Effector memory CD4-positive, alpha-beta T cell (primary cell): ENCODE data around the gene ABCB6.

Experiments
- DNase-seq, 3 donors: peaks; one replicate each; pipeline ENCODE4 v3.0.0-alpha.2; 2020
- H3K27ac ChIP-seq: 2 replicates; pipeline ENCODE4 v1.7.0; 2013; ENCODE audit warnings: mild to moderate bottlenecking, low read length, moderate library complexity; ENCODE audit not compliant: insufficient read depth, poor library complexity, severe bottlenecking
- H3K27me3 ChIP-seq: replicated peaks from 2 replicates; pipeline ENCODE4 v1.7.0; 2013; ENCODE audit warnings: mild to moderate bottlenecking, low read length; ENCODE audit not compliant: insufficient read depth, control insufficient read depth, poor library complexity, severe bottlenecking
- H3K36me3 ChIP-seq: 2 replicates; pipeline ENCODE4 v1.7.0; 2013; ENCODE audit warnings: mild to moderate bottlenecking, low read length, moderate library complexity; ENCODE audit not compliant: control insufficient read depth, insufficient read depth
- H3K4me1 ChIP-seq: 2 replicates; pipeline ENCODE4 v1.7.0; 2013; ENCODE audit warnings: low read length, mild to moderate bottlenecking; ENCODE audit not compliant: control insufficient read depth, insufficient read depth, poor library complexity, severe bottlenecking
- H3K4me3 ChIP-seq: 2 replicates; pipeline ENCODE4 v1.7.0; 2013; ENCODE audit warnings: low read length, low read depth, mild to moderate bottlenecking; ENCODE audit not compliant: insufficient read depth, poor library complexity, severe bottlenecking
- H3K9me3 ChIP-seq: 2 replicates; pipeline ENCODE4 v1.7.0; 2013; ENCODE audit warnings: mild to moderate bottlenecking, low read length, moderate library complexity; ENCODE audit not compliant: control insufficient read depth

ABCB6 gene

GRCh38 chr2:219225350-219225749 is 6.6 kb upstream of the ABCB6 start:
- Histone ChIP-seq H3K9me3 (no peaks in the 10 kb centered on the region), H3K27ac (no peak overlapping the region), H3K36me3 (peaks cover 58% of the 10 kb centered on the region), H3K27me3 (no peaks in the 10 kb centered on the region), H3K4me1 (peaks cover 13% of the 10 kb centered on the region), H3K4me3 (no peak overlapping the region)
- no peak for DNase-seq

- H3K9me3 ChIP-seq = no peaks in the 10 kb centered on the region
- peaks cover 18% of the 10 kb centered on the region for H3K4me1 ChIP-seq
- H3K4me3 ChIP-seq = no peak overlapping the region
- H3K27ac ChIP-seq = no peak overlapping the region
- H3K36me3 ChIP-seq = peaks cover 58% of the 10 kb centered on the region
- no peak for DNase-seq
- no peaks in the 10 kb centered on the region for H3K27me3 ChIP-seq
Observed at GRCh38 chr2:219223831-219224610, 5.3 kb upstream of the ABCB6 start.

GRCh38 chr2:219221957-219222518 is 3.3 kb upstream of the ABCB6 start:
- H3K27me3 ChIP-seq = no peaks in the 10 kb centered on the region
- peaks cover 17% of the 10 kb centered on the region for H3K4me1 ChIP-seq
- no peak overlapping the region for H3K27ac ChIP-seq
- no peak overlapping the region for H3K4me3 ChIP-seq
- peaks cover 56% of the 10 kb centered on the region for H3K36me3 ChIP-seq
- no peaks in the 10 kb centered on the region for H3K9me3 ChIP-seq
- DNase-seq = no peak

GRCh38 chr2:219220652-219221402 is 2.1 kb upstream of the ABCB6 start:
- no peaks in the 10 kb centered on the region for H3K27me3 ChIP-seq
- no peak overlapping the region for H3K4me3 ChIP-seq
- H3K9me3 ChIP-seq = no peaks in the 10 kb centered on the region
- H3K36me3 ChIP-seq = peaks cover 47% of the 10 kb centered on the region
- DNase-seq = no peak
- no peak overlapping the region for H3K27ac ChIP-seq
- peaks cover 17% of the 10 kb centered on the region for H3K4me1 ChIP-seq

GRCh38 chr2:219219784-219220532 is 1.2 kb upstream of the ABCB6 start:
- Histone ChIP-seq H3K27me3 (no peaks in the 10 kb centered on the region), H3K27ac (no peak overlapping the region), H3K4me3 (no peak overlapping the region), H3K36me3 (peaks cover 38% of the 10 kb centered on the region), H3K4me1 (peaks cover 17% of the 10 kb centered on the region), H3K9me3 (no peaks in the 10 kb centered on the region)
- no peak for DNase-seq

- peaks cover 25% of the 10 kb centered on the region for H3K36me3 ChIP-seq
- peaks cover 17% of the 10 kb centered on the region for H3K4me1 ChIP-seq
- H3K4me3 ChIP-seq = peak overlapping the region; percentile 73
- no peaks in the 10 kb centered on the region for H3K27me3 ChIP-seq
- peak overlapping the region; percentile 51 for H3K27ac ChIP-seq
- DNase-seq = no peak
- H3K9me3 ChIP-seq = no peaks in the 10 kb centered on the region
Observed at GRCh38 chr2:219218217-219218731, 484 bp downstream of the ABCB6 start.

- H3K36me3 ChIP-seq = peaks cover 11% of the 10 kb centered on the region
Observed at GRCh38 chr2:219216535-219216915, 2.2 kb downstream of the ABCB6 start.

GRCh38 chr2:219215871-219216534 is 2.8 kb downstream of the ABCB6 start:
- Histone ChIP-seq H3K4me3 (no peak overlapping the region), H3K27me3 (no peaks in the 10 kb centered on the region), H3K27ac (no peak overlapping the region), H3K36me3 (peaks cover 7% of the 10 kb centered on the region), H3K4me1 (peaks cover 22% of the 10 kb centered on the region), H3K9me3 (no peaks in the 10 kb centered on the region)
- DNase-seq = no peak

More at GRCh38 chr2:219216535-219216915, 2.2 kb downstream of the ABCB6 start:
- H3K27me3 ChIP-seq = no peaks in the 10 kb centered on the region
- peaks cover 17% of the 10 kb centered on the region for H3K4me1 ChIP-seq
- no peak for DNase-seq
- no peak overlapping the region for H3K27ac ChIP-seq
- H3K4me3 ChIP-seq = no peak overlapping the region
- H3K9me3 ChIP-seq = no peaks in the 10 kb centered on the region

- Histone ChIP-seq H3K27me3 (no peaks in the 10 kb centered on the region), H3K4me3 (no peak overlapping the region), H3K9me3 (no peaks in the 10 kb centered on the region), H3K36me3 (peaks cover 4% of the 10 kb centered on the region), H3K4me1 (peaks cover 22% of the 10 kb centered on the region), H3K27ac (no peak overlapping the region)
- DNase-seq = no peak
Observed at GRCh38 chr2:219214786-219215185, 4.0 kb downstream of the ABCB6 start.
